Activated gamma-delta T cell treated with anti-CD3 and anti-CD28 coated beads, Interleukin-2, amount 50 U/mL, for 16 hours (primary cell): ENCODE data around the gene ADGRV1.
"Not testable (repeated sequence)": the region's sequence is repeated elsewhere in the genome, so short reads cannot be mapped to it uniquely, and the experiment has no call there.

Source experiments
- DNase-seq: peaks from one replicate; pipeline ENCODE4 v3.0.0-alpha.2; 2020; ENCODE audit warnings: low read depth

Gene ADGRV1

GRCh38 chr5:90551376-90551775 is 7.2 kb upstream of the ADGRV1 start:
- no peak for DNase-seq

GRCh38 chr5:90553711-90554110 is 4.9 kb upstream of the ADGRV1 start:
- no peak for DNase-seq

GRCh38 chr5:90554358-90555006 is 4.1 kb upstream of the ADGRV1 start:
- no peak for DNase-seq

- DNase-seq = no peak
Observed at GRCh38 chr5:90555666-90556065, 2.9 kb upstream of the ADGRV1 start.

- no peak for DNase-seq
Observed at GRCh38 chr5:90557391-90557790, 1.2 kb upstream of the ADGRV1 start.

- no peak for DNase-seq
Observed at GRCh38 chr5:90557871-90558270, 726 bp upstream of the ADGRV1 start.

- DNase-seq = no peak
Observed at GRCh38 chr5:90560771-90561170, 2.2 kb downstream of the ADGRV1 start.

GRCh38 chr5:90561766-90562165 is 3.2 kb downstream of the ADGRV1 start:
- no peak for DNase-seq

GRCh38 chr5:90562341-90562740 is 3.7 kb downstream of the ADGRV1 start:
- DNase-seq = no peak

- DNase-seq = no peak
Observed at GRCh38 chr5:90563108-90563507, 4.5 kb downstream of the ADGRV1 start.

GRCh38 chr5:90565491-90565890 is 6.9 kb downstream of the ADGRV1 start:
- DNase-seq = no peak

- no peak for DNase-seq
Observed at GRCh38 chr5:90569084-90569483, 10.5 kb downstream of the ADGRV1 start.

GRCh38 chr5:90570034-90570433 is 11.4 kb downstream of the ADGRV1 start:
- DNase-seq = no peak

- DNase-seq = no peak
Observed at GRCh38 chr5:90571147-90571773, 12.7 kb downstream of the ADGRV1 start.

- DNase-seq = no peak
Observed at GRCh38 chr5:90575712-90576111, 17.1 kb downstream of the ADGRV1 start.

GRCh38 chr5:90576566-90576965 is 18.0 kb downstream of the ADGRV1 start:
- DNase-seq = not testable (repeated sequence)

GRCh38 chr5:90579905-90580304 is 21.3 kb downstream of the ADGRV1 start:
- DNase-seq = not testable (repeated sequence)

- no peak for DNase-seq
Observed at GRCh38 chr5:90581956-90582355, 23.4 kb downstream of the ADGRV1 start.

- DNase-seq = no peak
Observed at GRCh38 chr5:90585337-90585986, 26.9 kb downstream of the ADGRV1 start.

GRCh38 chr5:90586469-90586868 is 27.9 kb downstream of the ADGRV1 start:
- no peak for DNase-seq

- DNase-seq = no peak
Observed at GRCh38 chr5:90590170-90590569, 31.6 kb downstream of the ADGRV1 start.

- not testable (repeated sequence) for DNase-seq
Observed at GRCh38 chr5:90593083-90593482, 34.5 kb downstream of the ADGRV1 start.

- DNase-seq = not testable (repeated sequence)
Observed at GRCh38 chr5:90595766-90596165, 37.2 kb downstream of the ADGRV1 start.
